Activated T-helper 17 cell treated with anti-CD3 and anti-CD28 coated beads, Interleukin-2, amount 50 U/mL, for 72 hours (primary cell): ENCODE data around the gene SEC61B. TPM values are rescaled to one million over a fixed set of nuclear protein-coding genes. Genes with fewer than 3 reads are reported as not detected.

Experiments used
- ATAC-seq: fragments of 150-1000 bp; cut with Tn5 transposase; replicated peaks from 2 replicates; pipeline ENCODE4 v1.10.0; 2021; ENCODE audit warnings: mild to moderate bottlenecking, moderate library complexity
- H3K27ac Mint-ChIP-seq: one replicate; pipeline ENCODE4 v1.8.0; 2022; ENCODE audit warnings: mixed read lengths
- H3K27me3 Mint-ChIP-seq: one replicate; pipeline ENCODE4 v1.8.0; 2022; ENCODE audit warnings: mixed read lengths
- H3K36me3 Mint-ChIP-seq: one replicate; pipeline ENCODE4 v1.8.0; 2022; ENCODE audit warnings: low read depth, mild to moderate bottlenecking, mixed read lengths
- H3K4me1 Mint-ChIP-seq: one replicate; pipeline ENCODE4 v1.8.0; 2022; ENCODE audit warnings: mixed read lengths
- H3K4me3 Mint-ChIP-seq: one replicate; pipeline ENCODE4 v1.8.0; 2022; ENCODE audit warnings: mild to moderate bottlenecking, mixed read lengths
- H3K9me3 Mint-ChIP-seq: one replicate; pipeline ENCODE4 v1.8.0; 2022; ENCODE audit warnings: mixed read lengths
- total RNA-seq, 2 donors: library from RNA; stranded (reverse); gene quantifications; one replicate each; pipeline ENCODE4 v1.2.3, GENCODE V29; 2022

The SEC61B gene
- total RNA-seq, 2 donors from 2014 or later: 80.0 to 128 TPM

GRCh38 chr9:99210572-99210971 is 11.5 kb upstream of the SEC61B start:
- no peak for ATAC-seq
- no peaks in the 10 kb centered on the region for H3K4me1 Mint-ChIP-seq
- H3K9me3 Mint-ChIP-seq: peaks cover 9% of the 10 kb centered on the region
- H3K27me3 Mint-ChIP-seq: no peaks in the 10 kb centered on the region
- H3K36me3 Mint-ChIP-seq: peaks cover 15% of the 10 kb centered on the region
- H3K4me3 Mint-ChIP-seq: no peak overlapping the region
- H3K27ac Mint-ChIP-seq: no peak overlapping the region

GRCh38 chr9:99211746-99212145 is 10.3 kb upstream of the SEC61B start:
- no peaks in the 10 kb centered on the region for H3K4me1 Mint-ChIP-seq
- peaks cover 9% of the 10 kb centered on the region for H3K9me3 Mint-ChIP-seq
- no peaks in the 10 kb centered on the region for H3K27me3 Mint-ChIP-seq
- H3K4me3 Mint-ChIP-seq: no peak overlapping the region
- peaks cover 20% of the 10 kb centered on the region for H3K36me3 Mint-ChIP-seq
- H3K27ac Mint-ChIP-seq: no peak overlapping the region
- ATAC-seq: no peak

GRCh38 chr9:99213197-99213596 is 8.9 kb upstream of the SEC61B start:
- ATAC-seq: no peak
- H3K4me1 Mint-ChIP-seq: peaks cover under 1% of the 10 kb centered on the region
- no peaks in the 10 kb centered on the region for H3K27me3 Mint-ChIP-seq
- H3K27ac Mint-ChIP-seq: no peak overlapping the region
- H3K4me3 Mint-ChIP-seq: no peak overlapping the region
- peaks cover 9% of the 10 kb centered on the region for H3K9me3 Mint-ChIP-seq
- H3K36me3 Mint-ChIP-seq: peaks cover 35% of the 10 kb centered on the region

DNA sequence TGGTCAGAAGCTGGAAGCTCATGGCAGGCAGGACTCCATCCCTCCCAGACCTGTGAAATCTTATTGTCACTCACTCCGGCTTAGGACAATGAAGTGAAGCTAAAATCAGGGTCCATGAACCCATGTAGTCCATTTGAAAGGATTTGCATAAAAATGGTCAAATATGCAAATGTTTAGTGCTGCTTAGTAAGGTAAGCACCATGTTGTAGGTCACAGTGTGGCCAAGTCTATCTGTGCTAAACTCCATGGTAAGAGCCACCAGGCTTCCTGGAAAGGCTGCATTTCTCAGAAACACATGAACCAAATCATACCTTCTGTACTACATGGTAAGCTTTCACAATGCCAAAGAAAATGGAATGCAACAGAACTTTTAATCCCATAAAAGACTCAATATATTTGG is 6.0 kb upstream of the SEC61B start:
- Mint-ChIP-seq H3K4me1 (peaks cover 18% of the 10 kb centered on the region), H3K27me3 (no peaks in the 10 kb centered on the region), H3K9me3 (no peaks in the 10 kb centered on the region), H3K4me3 (no peak overlapping the region), H3K36me3 (peaks cover 59% of the 10 kb centered on the region), H3K27ac (no peak overlapping the region)
- no peak for ATAC-seq

GRCh38 chr9:99220011-99220410 is 2.1 kb upstream of the SEC61B start:
- H3K27me3 Mint-ChIP-seq: no peaks in the 10 kb centered on the region
- peaks cover 36% of the 10 kb centered on the region for H3K4me1 Mint-ChIP-seq
- H3K4me3 Mint-ChIP-seq: peak overlapping the region; percentile 98
- no peaks in the 10 kb centered on the region for H3K9me3 Mint-ChIP-seq
- no peak for ATAC-seq
- H3K27ac Mint-ChIP-seq: peak overlapping the region; percentile 98
- H3K36me3 Mint-ChIP-seq: peaks cover 84% of the 10 kb centered on the region

DNA sequence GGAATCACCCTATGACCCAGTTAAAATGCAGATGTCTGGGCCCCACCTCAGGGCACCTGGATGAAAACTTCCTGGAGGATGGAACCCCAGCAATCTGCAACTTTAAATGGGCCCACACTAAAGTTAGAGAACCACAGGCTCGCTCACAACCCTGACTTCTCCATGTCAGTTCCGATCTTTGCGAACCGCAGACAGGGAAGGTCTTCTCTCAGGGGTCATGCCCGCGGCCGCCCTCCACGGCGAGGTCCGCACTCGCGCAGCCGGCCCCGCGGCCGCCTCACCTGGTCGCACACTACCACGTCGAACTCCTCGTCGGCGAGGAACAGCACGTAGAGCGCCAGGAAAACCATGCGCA is 839 bp upstream of the SEC61B start:
- H3K4me3 Mint-ChIP-seq: peak overlapping the region; percentile 98
- H3K27me3 Mint-ChIP-seq: no peaks in the 10 kb centered on the region
- H3K36me3 Mint-ChIP-seq: peaks cover 88% of the 10 kb centered on the region
- peak overlapping the region; percentile 98 for H3K27ac Mint-ChIP-seq
- ATAC-seq: no peak
- H3K9me3 Mint-ChIP-seq: no peaks in the 10 kb centered on the region
- H3K4me1 Mint-ChIP-seq: peaks cover 45% of the 10 kb centered on the region

DNA sequence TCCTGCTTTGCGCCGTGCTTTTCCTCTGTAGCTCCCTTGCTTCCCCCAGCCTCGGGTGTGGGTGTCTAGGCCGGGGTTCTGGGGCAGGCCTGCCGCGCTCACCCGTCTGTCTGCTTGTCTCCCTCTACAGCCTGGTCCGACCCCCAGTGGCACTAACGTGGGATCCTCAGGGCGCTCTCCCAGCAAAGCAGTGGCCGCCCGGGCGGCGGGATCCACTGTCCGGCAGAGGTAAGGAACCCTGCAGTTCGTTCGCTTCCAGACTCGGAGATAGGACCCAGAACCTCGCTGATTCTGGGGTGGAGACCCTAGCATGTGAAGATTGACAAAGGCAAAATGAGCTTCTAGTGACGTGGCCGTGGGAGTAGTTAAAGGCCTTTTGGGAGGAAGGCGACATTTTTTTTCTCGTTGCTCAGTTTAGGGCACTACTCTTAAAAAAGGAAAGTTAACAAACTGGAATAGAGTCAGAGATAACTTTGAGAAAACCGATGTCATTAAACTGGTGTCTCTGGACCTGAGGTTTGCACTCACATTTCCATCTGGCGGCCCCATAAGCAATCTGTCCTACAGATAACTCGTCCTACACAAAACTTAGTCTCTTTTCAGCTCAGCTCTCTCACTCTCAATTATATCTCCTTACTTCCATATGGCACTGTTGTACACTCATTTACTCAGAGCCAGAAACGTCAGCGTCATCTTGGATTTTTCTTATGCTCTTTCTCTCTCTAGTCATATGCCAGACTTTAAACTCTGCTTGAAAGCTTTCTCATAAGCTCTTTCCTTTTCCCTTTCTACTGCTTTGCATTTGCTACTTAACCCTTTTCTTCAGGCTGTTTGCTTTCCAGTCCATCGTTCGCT is 561 bp downstream of the SEC61B start:
- Mint-ChIP-seq H3K36me3 (peaks cover 90% of the 10 kb centered on the region), H3K4me3 (peak overlapping the region; percentile 98), H3K9me3 (no peaks in the 10 kb centered on the region), H3K4me1 (peaks cover 45% of the 10 kb centered on the region), H3K27ac (peak overlapping the region; percentile 98), H3K27me3 (no peaks in the 10 kb centered on the region)
- no peak for ATAC-seq

- no peak for ATAC-seq
- Mint-ChIP-seq H3K4me1 (peaks cover 37% of the 10 kb centered on the region), H3K36me3 (peaks cover 91% of the 10 kb centered on the region), H3K27me3 (no peaks in the 10 kb centered on the region), H3K27ac (peak overlapping the region; percentile 98), H3K9me3 (no peaks in the 10 kb centered on the region), H3K4me3 (peak overlapping the region; percentile 98)
These were observed 2.4 kb downstream of the SEC61B start for GRCh38 chr9:99224445-99224844.

- Mint-ChIP-seq H3K36me3 (peaks cover 92% of the 10 kb centered on the region), H3K4me1 (peaks cover 28% of the 10 kb centered on the region), H3K9me3 (no peaks in the 10 kb centered on the region), H3K27me3 (no peaks in the 10 kb centered on the region), H3K4me3 (no peak overlapping the region), H3K27ac (peak overlapping the region; percentile 98)
- no peak for ATAC-seq
These were observed 4.0 kb downstream of the SEC61B start for GRCh38 chr9:99226054-99226453.

- no peak overlapping the region for H3K27ac Mint-ChIP-seq
- ATAC-seq: no peak
- H3K4me1 Mint-ChIP-seq: peaks cover 13% of the 10 kb centered on the region
- no peak overlapping the region for H3K4me3 Mint-ChIP-seq
- H3K27me3 Mint-ChIP-seq: no peaks in the 10 kb centered on the region
- H3K9me3 Mint-ChIP-seq: no peaks in the 10 kb centered on the region
- peaks cover 84% of the 10 kb centered on the region for H3K36me3 Mint-ChIP-seq
These were observed 8.1 kb downstream of the SEC61B start for GRCh38 chr9:99230206-99230605.

DNA sequence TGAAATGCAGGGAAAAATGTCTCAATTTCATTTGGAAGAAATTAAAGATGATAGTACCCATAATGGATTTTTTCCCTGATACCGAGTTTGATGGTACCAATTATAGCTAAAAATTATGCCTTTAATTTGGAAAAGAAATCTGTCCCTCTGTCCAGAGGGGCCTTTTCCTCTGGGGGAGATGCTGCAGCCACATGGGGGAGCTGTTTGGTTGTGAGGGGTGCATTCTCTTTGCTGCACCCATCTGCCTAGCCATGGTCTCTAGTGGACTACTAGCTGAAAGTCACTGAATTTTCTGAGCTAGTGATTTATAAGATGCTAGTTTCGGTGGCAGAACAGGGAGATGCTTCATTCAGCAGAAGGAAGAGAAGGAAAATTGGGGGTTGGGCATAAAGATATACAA is 9.6 kb downstream of the SEC61B start:
- peaks cover 15% of the 10 kb centered on the region for H3K4me1 Mint-ChIP-seq
- no peak overlapping the region for H3K4me3 Mint-ChIP-seq
- H3K27me3 Mint-ChIP-seq: no peaks in the 10 kb centered on the region
- H3K9me3 Mint-ChIP-seq: no peaks in the 10 kb centered on the region
- H3K36me3 Mint-ChIP-seq: peaks cover 69% of the 10 kb centered on the region
- ATAC-seq: peak; percentile 59
- no peak overlapping the region for H3K27ac Mint-ChIP-seq

DNA sequence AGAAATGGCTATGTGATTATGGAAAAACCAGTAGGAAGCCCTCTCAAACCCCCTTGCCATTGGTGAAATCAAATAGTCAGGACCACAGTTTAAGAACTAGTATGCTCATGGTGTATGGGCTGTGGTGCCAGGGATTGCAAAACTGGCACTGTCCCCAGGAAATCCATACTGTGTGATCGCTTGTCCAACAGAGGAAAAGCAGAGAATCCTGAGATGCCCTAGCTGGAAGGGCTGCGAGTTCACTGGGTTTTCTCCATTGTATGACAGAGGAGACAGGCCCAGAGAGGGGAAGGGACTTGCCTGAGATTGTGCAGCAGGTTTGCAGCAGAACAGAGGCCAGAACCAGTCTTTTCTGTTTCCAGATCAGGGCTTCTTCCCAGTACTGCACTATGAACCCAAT is 12.5 kb downstream of the SEC61B start:
- Mint-ChIP-seq H3K4me1 (peaks cover 15% of the 10 kb centered on the region), H3K27ac (no peak overlapping the region), H3K9me3 (no peaks in the 10 kb centered on the region), H3K27me3 (no peaks in the 10 kb centered on the region), H3K36me3 (peaks cover 60% of the 10 kb centered on the region), H3K4me3 (no peak overlapping the region)
- no peak for ATAC-seq

DNA sequence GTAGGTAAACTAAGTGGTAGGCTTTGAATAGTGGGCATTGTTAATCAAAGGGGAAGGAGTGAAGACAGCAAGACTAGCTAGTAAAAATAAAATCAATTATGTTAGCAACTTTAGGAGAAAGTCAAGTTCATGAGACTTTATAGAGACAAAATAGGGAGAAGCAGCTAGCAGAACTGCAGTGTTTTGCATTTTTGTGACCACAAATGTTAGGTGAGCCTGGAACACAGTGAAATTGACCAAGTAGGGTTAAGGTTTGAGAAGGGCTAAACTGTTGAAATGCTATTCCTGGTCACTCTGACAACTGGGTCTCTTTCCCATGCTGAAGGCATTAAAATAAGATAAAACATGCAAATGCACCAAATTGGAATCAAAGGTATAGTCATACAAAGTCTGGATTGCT is 13.0 kb downstream of the SEC61B start:
- Mint-ChIP-seq H3K36me3 (peaks cover 61% of the 10 kb centered on the region), H3K27me3 (no peaks in the 10 kb centered on the region), H3K4me3 (no peak overlapping the region), H3K27ac (no peak overlapping the region), H3K4me1 (peaks cover 15% of the 10 kb centered on the region), H3K9me3 (no peaks in the 10 kb centered on the region)
- ATAC-seq: no peak

DNA sequence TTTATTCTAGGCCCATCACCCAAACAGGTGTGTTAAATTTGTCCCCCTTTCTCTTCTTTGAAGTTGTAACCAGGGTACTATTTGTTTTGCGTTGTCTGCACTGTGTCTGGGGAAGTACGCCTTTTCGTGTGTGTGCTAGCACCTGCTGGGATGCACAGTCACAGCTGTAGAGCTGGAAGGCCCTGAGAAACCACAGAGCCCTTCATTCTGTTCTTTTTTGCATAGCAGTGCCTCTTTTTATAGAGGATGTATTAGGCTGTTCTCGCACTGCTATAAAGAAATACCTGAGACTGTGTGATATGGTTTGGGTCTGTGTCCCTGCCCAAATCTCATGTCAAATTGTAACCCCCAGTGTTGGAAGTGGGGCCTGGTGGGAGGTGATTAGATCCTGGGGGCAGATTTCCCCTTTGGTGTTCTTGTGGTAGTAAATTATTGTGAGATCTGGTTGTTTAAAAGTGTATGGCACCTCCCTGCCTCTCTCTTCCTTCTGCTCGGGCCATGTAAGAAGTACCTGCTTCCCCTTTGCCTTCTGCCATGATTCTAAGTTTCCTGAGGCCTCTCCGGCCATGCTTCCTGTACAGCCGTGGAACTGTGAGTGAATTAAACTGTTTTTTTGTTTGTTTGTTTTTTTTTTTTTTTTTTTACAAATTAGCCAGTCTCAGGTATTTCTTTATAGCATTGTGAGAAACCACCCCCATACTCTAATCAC is 14.0 kb downstream of the SEC61B start:
- peaks cover 15% of the 10 kb centered on the region for H3K4me1 Mint-ChIP-seq

GRCh38 chr9:99237356-99237755 is 15.3 kb downstream of the SEC61B start:
- Mint-ChIP-seq H3K27ac (peak overlapping the region; percentile 30), H3K4me1 (peaks cover 15% of the 10 kb centered on the region), H3K4me3 (no peak overlapping the region), H3K27me3 (no peaks in the 10 kb centered on the region), H3K9me3 (no peaks in the 10 kb centered on the region), H3K36me3 (peaks cover 44% of the 10 kb centered on the region)
- ATAC-seq: no peak

More for the DNA sequence above, 14.0 kb downstream of the SEC61B start:
- Mint-ChIP-seq H3K36me3 (peaks cover 57% of the 10 kb centered on the region), H3K9me3 (no peaks in the 10 kb centered on the region), H3K27me3 (no peaks in the 10 kb centered on the region), H3K4me3 (peak overlapping the region; percentile 27), H3K27ac (peak overlapping the region; percentile 75)
- ATAC-seq: peak; percentile 92
